ENCODE data around the gene SPTBN5. TPM values are rescaled to one million over a fixed set of nuclear protein-coding genes. Genes with fewer than 3 reads are reported as not detected.

The SPTBN5 gene
- total RNA-seq, 1 donor from 2014 or later = 0.32 TPM

- Mint-ChIP-seq H3K27me3 (ENCODE audit: unreplicated experiment) (peaks cover 9% of the 10 kb centered on the region), H3K27ac (ENCODE audit: unreplicated experiment) (no peak overlapping the region), H3K4me3 (ENCODE audit: unreplicated experiment) (no peak overlapping the region), H3K9me3 (ENCODE audit: unreplicated experiment) (peaks cover 2% of the 10 kb centered on the region), H3K4me1 (ENCODE audit: low read depth, unreplicated experiment) (no peaks in the 10 kb centered on the region), H3K36me3 (ENCODE audit: unreplicated experiment) (peaks cover 5% of the 10 kb centered on the region)
- DNase-seq = no peak
- no peak for TF ChIP-seq CTCF (IDR thresholded peaks at IDR 0.05; ENCODE audit: partially characterized antibody, unreplicated experiment)
Observed at GRCh38 chr15:41870689-41871081, 23.2 kb downstream of the SPTBN5 start.

GRCh38 chr15:41869770-41870688 lies 23.8 kb downstream of the SPTBN5 start:
- no peak overlapping the region for H3K27ac Mint-ChIP-seq (ENCODE audit: unreplicated experiment)
- no peak for TF ChIP-seq CTCF (IDR thresholded peaks at IDR 0.05; ENCODE audit: partially characterized antibody, unreplicated experiment)
- H3K9me3 Mint-ChIP-seq (ENCODE audit: unreplicated experiment) = peaks cover 2% of the 10 kb centered on the region
- H3K36me3 Mint-ChIP-seq (ENCODE audit: unreplicated experiment) = peaks cover 5% of the 10 kb centered on the region
- H3K4me1 Mint-ChIP-seq (ENCODE audit: low read depth, unreplicated experiment) = no peaks in the 10 kb centered on the region
- DNase-seq = no peak
- no peak overlapping the region for H3K4me3 Mint-ChIP-seq (ENCODE audit: unreplicated experiment)
- peaks cover 6% of the 10 kb centered on the region for H3K27me3 Mint-ChIP-seq (ENCODE audit: unreplicated experiment)

- no peak for TF ChIP-seq CTCF (IDR thresholded peaks at IDR 0.05; ENCODE audit: partially characterized antibody, unreplicated experiment)
- Mint-ChIP-seq H3K9me3 (ENCODE audit: unreplicated experiment) (peaks cover 2% of the 10 kb centered on the region), H3K27ac (ENCODE audit: unreplicated experiment) (no peak overlapping the region), H3K27me3 (ENCODE audit: unreplicated experiment) (peaks cover 6% of the 10 kb centered on the region), H3K4me1 (ENCODE audit: low read depth, unreplicated experiment) (no peaks in the 10 kb centered on the region), H3K36me3 (ENCODE audit: unreplicated experiment) (peaks cover 5% of the 10 kb centered on the region), H3K4me3 (ENCODE audit: unreplicated experiment) (no peak overlapping the region)
- no peak for DNase-seq
Observed at GRCh38 chr15:41868321-41868720, 25.5 kb downstream of the SPTBN5 start.

- no peak for DNase-seq
- Mint-ChIP-seq H3K4me3 (ENCODE audit: unreplicated experiment) (no peak overlapping the region), H3K4me1 (ENCODE audit: low read depth, unreplicated experiment) (no peaks in the 10 kb centered on the region), H3K36me3 (ENCODE audit: unreplicated experiment) (no peaks in the 10 kb centered on the region), H3K27me3 (ENCODE audit: unreplicated experiment) (peaks cover 5% of the 10 kb centered on the region), H3K9me3 (ENCODE audit: unreplicated experiment) (peaks cover 2% of the 10 kb centered on the region), H3K27ac (ENCODE audit: unreplicated experiment) (no peak overlapping the region)
- no peak for TF ChIP-seq CTCF (IDR thresholded peaks at IDR 0.05; ENCODE audit: partially characterized antibody, unreplicated experiment)
Observed at GRCh38 chr15:41866872-41867579, 26.8 kb downstream of the SPTBN5 start.
